ENCODE measurements around the gene NIPA2.

Gene NIPA2

GRCh38 chr15:22903961-22904534 lies 65.6 kb downstream of the NIPA2 start:
- no peak for DNase-seq

DNA sequence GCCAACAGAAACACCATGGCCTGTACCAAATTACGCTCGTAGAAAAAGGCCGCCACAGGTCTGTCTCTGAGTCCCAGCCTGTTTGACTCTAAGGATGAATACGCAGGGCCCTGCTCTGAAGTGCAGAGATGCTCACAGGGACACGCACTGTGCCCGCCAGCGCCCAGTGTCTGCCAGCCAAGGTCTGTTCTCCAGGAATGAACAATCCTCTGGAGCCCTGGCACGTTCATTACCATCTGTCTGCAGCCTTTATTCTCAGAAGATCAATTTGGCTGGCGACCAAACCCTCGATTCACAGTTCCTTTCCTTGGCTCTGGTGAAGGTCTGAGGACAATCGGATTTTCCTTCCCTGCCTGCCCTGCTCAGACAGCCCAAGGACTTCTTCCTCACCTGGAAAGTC lies 66.3 kb downstream of the NIPA2 start:
- DNase-seq = no peak

DNA sequence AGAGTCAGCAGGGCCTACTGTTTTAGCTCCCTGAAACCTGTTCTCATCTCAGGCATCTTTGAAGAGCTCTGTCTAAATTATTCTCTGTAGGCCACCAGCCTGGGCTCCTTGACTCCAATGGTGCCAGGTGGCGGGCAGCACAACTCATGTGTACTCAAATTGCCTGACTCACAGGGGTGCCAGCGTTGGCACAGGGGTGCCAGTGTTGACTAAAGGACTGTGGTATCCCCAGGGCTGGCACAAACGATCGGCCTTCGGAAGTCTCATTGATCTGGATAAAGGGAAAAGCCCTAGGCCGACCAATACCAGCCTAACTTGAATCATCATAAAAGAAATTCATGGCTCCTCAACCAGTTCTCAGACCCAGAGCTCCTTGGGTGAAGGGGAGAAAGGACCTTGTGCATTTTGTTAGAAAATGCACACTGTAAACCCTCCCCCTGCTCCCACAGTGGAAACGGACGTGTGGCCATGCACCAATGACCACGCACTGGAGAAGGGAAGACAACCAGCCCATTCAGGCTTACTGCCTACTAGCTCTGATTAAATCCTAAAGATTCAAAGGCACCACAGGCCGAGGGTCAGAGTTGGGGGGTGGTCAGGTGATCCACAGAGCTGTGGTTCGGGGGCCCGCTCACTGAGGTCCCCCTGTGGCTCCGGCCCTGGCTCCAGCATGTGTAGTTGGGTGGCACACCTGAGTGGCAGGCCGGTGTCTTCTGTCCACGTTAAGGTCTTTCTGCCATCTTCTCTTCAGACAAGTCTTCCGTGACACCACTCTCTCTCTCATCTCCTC lies 68.9 kb downstream of the NIPA2 start:
- DNase-seq = no peak

DNA sequence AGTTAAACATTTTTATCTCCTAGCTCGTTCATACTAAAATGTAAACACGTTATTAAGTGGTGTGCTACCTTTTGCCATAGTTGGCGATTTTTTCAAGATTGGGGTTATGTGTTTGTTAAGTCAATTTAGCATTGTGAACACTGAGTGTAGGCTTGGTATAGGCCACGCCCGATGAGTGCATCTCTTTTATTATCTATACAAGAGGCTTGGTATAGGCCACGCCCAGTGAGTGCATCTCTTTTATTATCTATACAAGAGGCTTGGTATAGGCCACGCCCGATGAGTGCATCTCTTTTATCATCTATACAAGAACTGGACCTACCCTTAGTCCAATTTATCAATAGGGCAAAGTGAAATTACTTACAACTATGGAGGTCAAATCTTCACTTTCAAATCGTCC lies 70.4 kb downstream of the NIPA2 start:
- no peak for DNase-seq

DNA sequence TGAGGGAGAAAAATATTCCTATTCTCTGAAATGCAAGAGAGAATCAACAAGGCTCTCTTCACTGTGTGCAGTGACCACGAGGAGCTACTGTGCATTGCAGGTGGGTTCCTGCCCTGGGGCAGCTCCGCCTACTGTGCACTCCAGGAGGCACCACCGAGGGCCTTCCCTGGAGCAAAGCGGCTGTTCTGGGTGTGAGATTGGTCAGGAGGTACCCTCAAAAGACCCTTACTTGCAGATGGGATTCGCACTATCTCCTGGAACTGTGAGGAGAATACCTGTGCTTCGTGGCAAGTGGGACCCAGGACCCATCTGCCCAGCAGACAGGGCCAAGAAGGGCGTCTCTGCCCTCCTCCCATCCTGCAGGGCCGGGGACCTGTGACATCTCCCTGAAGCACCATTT lies 72.8 kb downstream of the NIPA2 start:
- no peak for DNase-seq

GRCh38 chr15:22912256-22912655 lies 73.8 kb downstream of the NIPA2 start:
- DNase-seq = no peak

DNA sequence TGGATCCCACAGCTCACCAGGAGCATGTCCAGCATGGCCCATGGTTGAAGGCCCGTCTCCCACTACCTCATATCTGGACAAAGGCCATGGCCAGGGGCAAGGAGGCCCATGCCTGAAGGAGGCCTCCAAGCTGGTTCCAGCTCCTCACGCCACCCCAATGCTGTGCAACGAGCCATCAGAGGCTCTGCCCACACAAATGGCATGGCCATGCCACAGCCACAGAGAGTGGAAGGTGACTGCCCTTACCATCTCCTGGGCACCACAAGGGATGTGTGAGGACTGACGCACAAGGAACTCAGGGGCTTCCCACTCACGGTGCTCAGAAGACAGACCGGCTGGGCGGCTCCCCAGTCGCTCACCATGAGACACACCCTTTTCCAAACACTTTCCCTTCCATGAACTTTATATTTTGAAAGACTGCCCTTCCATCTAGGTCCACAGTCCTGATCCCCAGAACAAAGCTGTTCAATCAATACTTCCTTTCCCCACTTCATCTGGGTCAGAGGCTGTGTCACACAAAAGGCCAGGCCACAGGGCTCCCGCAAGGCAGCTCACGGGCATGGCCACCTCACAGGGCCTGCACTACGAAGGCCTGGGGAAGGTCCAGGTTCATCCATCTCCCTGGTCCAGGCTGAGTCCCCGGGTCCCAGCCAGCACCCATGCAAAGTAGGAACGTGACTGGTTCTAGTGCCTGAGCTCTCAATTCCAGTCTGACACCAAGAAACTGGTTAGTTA lies 75.3 kb downstream of the NIPA2 start:
- DNase-seq = no peak

GRCh38 chr15:22915866-22916515 lies 77.5 kb downstream of the NIPA2 start:
- no peak for DNase-seq

GRCh38 chr15:22916606-22917350 lies 78.3 kb downstream of the NIPA2 start:
- no peak for DNase-seq

- DNase-seq = no peak
Observed at GRCh38 chr15:22917556-22917955, 79.1 kb downstream of the NIPA2 start.

Measured in CD4-positive, alpha-beta T cell treated with Interleukin-4 for 4 hours (primary cell).